Esophagus squamous epithelium (tissue), 4 donors: ENCODE data around the gene EDN2.

Experiments used
- CTCF ChIP-seq, 6 experiments: fragments of 450-650 bp in 4 of 6; fragments of 200-600 bp in 2 of 6; sonication (generic) in 2 of 6; IDR thresholded peaks; one replicate each; pipeline ENCODE4 v1.5.1; 2016 to 2019; ENCODE audit warnings: antibody characterized with exemption in 6 of 6, mild to moderate bottlenecking in 4 of 6, moderate library complexity in 4 of 6
- POLR2A ChIP-seq, 4 donors: fragments of 450-650 bp; IDR thresholded peaks; one replicate each; pipeline ENCODE4 v1.6.1; 2017; ENCODE audit warnings: antibody characterized with exemption in 4 of 4, mild to moderate bottlenecking in 4 of 4, moderate library complexity in 3 of 4

- TF ChIP-seq CTCF (IDR thresholded peaks at IDR 0.05) = no peak
- no peak for TF ChIP-seq POLR2A (IDR thresholded peaks at IDR 0.05)
Observed at GRCh38 chr1:41518471-41518870, 34.0 kb upstream of the EDN2 start.
